ENCODE results near the gene SLC35E3. TPM values are rescaled to one million over a fixed set of nuclear protein-coding genes. Genes with fewer than 3 reads are reported as not detected.

SLC35E3 gene
- total and polyA plus RNA-seq, 2 of the 13 experiments (the other 11 are each of a cell fraction or from before 2014, with no cell fraction given), result 13.0 to 22.1 TPM

- TF ChIP-seq, protein P1, sequence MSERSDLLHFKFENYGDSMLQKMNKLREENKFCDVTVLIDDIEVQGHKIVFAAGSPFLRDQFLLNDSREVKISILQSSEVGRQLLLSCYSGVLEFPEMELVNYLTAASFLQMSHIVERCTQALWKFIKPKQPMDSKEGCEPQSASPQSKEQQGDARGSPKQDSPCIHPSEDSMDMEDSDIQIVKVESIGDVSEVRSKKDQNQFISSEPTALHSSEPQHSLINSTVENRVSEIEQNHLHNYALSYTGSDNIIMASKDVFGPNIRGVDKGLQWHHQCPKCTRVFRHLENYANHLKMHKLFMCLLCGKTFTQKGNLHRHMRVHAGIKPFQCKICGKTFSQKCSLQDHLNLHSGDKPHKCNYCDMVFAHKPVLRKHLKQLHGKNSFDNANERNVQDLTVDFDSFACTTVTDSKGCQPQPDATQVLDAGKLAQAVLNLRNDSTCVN (CRISPR knock-in tag; IDR thresholded peaks at IDR 0.05; ENCODE audit: borderline replicate concordance), result 0 out of 2 replicates have a peak, but pooled peaks have one; percentile 21
- TF ChIP-seq MLLT10 (CRISPR knock-in tag; IDR thresholded peaks at IDR 0.05) (no peak), SP2 (CRISPR knock-in tag; IDR thresholded peaks at IDR 0.05) (peak; percentile 35; the same call in 1 of the 2 replicates), KDM5A (IDR thresholded peaks at IDR 0.05; ENCODE audit: borderline replicate concordance, low read length) (peak; percentile 64; the same call in 1 of the 2 replicates), TBX2 (CRISPR knock-in tag; IDR thresholded peaks at IDR 0.05; ENCODE audit: borderline replicate concordance) (peak; percentile 87), ZNF12 (CRISPR knock-in tag; IDR thresholded peaks at IDR 0.05) (no peak; the same call in 1 of the 2 replicates), HDAC6 (IDR thresholded peaks at IDR 0.05; ENCODE audit: low read depth, low read length) (no peak), ZFP62 (CRISPR knock-in tag; IDR thresholded peaks at IDR 0.05) (no peak), HOXA5 (CRISPR knock-in tag; IDR thresholded peaks at IDR 0.05) (peak; percentile 66; the same call in 1 of the 2 replicates), CBFB (CRISPR knock-in tag; IDR thresholded peaks at IDR 0.05) (peak; percentile 53; the same call in 1 of the 2 replicates), NFKB2 (CRISPR knock-in tag; IDR thresholded peaks at IDR 0.05; ENCODE audit: borderline replicate concordance) (peak; percentile 20; the same call in 1 of the 2 replicates), KDM5B (CRISPR knock-in tag; IDR thresholded peaks at IDR 0.05; ENCODE audit: borderline replicate concordance) (peak; percentile 87; the same call in 1 of the 2 replicates), USF2 (IDR thresholded peaks at IDR 0.05; ENCODE audit: low read depth, low read length) (no peak), USF2 (CRISPR knock-in tag; IDR thresholded peaks at IDR 0.05; ENCODE audit: borderline replicate concordance) (peak; percentile 30; the same call in 1 of the 2 replicates), SKI (IDR thresholded peaks at IDR 0.05; ENCODE audit: partially characterized antibody) (peak; percentile 75), ZNF441 (CRISPR knock-in tag; IDR thresholded peaks at IDR 0.05; ENCODE audit: borderline replicate concordance) (peak; percentile 40; the same call in 1 of the 2 replicates), PHF8 (CRISPR knock-in tag; IDR thresholded peaks at IDR 0.05) (peak; percentile 59; the same call in 1 of the 2 replicates)
- TF ChIP-seq, protein P2, sequence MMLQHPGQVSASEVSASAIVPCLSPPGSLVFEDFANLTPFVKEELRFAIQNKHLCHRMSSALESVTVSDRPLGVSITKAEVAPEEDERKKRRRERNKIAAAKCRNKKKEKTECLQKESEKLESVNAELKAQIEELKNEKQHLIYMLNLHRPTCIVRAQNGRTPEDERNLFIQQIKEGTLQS (CRISPR knock-in tag; IDR thresholded peaks at IDR 0.05), result no peak
- TF ChIP-seq, protein P3, sequence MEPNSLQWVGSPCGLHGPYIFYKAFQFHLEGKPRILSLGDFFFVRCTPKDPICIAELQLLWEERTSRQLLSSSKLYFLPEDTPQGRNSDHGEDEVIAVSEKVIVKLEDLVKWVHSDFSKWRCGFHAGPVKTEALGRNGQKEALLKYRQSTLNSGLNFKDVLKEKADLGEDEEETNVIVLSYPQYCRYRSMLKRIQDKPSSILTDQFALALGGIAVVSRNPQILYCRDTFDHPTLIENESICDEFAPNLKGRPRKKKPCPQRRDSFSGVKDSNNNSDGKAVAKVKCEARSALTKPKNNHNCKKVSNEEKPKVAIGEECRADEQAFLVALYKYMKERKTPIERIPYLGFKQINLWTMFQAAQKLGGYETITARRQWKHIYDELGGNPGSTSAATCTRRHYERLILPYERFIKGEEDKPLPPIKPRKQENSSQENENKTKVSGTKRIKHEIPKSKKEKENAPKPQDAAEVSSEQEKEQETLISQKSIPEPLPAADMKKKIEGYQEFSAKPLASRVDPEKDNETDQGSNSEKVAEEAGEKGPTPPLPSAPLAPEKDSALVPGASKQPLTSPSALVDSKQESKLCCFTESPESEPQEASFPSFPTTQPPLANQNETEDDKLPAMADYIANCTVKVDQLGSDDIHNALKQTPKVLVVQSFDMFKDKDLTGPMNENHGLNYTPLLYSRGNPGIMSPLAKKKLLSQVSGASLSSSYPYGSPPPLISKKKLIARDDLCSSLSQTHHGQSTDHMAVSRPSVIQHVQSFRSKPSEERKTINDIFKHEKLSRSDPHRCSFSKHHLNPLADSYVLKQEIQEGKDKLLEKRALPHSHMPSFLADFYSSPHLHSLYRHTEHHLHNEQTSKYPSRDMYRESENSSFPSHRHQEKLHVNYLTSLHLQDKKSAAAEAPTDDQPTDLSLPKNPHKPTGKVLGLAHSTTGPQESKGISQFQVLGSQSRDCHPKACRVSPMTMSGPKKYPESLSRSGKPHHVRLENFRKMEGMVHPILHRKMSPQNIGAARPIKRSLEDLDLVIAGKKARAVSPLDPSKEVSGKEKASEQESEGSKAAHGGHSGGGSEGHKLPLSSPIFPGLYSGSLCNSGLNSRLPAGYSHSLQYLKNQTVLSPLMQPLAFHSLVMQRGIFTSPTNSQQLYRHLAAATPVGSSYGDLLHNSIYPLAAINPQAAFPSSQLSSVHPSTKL (CRISPR knock-in tag; IDR thresholded peaks at IDR 0.05), result peak; percentile 68
- TF ChIP-seq, protein P4, sequence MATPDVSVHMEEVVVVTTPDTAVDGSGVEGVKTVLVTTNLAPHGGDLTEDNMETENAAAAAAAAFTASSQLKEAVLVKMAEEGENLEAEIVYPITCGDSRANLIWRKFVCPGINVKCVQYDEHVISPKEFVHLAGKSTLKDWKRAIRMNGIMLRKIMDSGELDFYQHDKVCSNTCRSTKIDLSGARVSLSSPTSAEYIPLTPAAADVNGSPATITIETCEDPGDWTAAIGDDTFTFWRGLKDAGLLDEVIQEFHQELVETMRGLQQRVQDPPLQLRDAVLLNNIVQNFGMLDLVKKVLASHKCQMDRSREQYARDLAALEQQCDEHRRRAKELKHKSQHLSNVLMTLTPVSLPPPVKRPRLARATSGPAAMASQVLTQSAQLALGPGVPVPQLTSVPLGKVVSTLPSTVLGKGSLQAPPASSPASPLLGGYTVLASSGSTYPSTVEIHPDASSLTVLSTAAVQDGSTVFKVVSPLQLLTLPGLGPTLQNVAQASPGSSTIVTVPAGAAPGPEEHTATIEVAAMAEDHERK (CRISPR knock-in tag; IDR thresholded peaks at IDR 0.05; ENCODE audit: low read depth), result 0 out of 2 replicates have a peak, but pooled peaks have one; percentile 43
Observed at GRCh38 chr12:68807576-68808387, 61.8 kb downstream of the SLC35E3 start, which contains the start of gene MDM2 (continued).

All from HepG2 (cell line).